HG03354 (cell line): ENCODE results near the gene RIPOR3.
"Not testable (repeated sequence)": the region's sequence is repeated elsewhere in the genome, so short reads cannot be mapped to it uniquely, and the experiment has no call there.

Experiments
- ATAC-seq: cut with Tn5 transposase; IDR thresholded peaks from one replicate; pipeline ENCODE4 v1.9.1; 2021; ENCODE audit warnings: mild to moderate bottlenecking; ENCODE audit not compliant: unreplicated experiment, poor library complexity, severe bottlenecking

The RIPOR3 gene

DNA sequence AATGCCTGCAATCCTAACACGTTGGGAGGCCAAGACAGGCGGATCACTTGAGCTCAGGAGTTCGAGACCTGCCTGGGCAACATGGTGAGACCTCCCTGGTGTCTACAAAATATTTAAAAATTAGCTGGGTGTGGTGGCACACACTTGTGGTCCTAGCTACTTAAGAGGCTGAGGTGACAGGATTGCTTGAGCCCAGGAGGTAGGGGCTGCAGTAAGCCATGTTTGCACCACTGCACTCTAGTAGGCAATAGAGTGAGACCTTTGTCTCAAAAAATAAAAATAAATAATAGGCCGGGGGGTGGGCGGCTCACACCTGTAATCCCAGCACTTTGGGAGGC, 18.3 kb upstream of the RIPOR3 start:
- ATAC-seq = no peak

DNA sequence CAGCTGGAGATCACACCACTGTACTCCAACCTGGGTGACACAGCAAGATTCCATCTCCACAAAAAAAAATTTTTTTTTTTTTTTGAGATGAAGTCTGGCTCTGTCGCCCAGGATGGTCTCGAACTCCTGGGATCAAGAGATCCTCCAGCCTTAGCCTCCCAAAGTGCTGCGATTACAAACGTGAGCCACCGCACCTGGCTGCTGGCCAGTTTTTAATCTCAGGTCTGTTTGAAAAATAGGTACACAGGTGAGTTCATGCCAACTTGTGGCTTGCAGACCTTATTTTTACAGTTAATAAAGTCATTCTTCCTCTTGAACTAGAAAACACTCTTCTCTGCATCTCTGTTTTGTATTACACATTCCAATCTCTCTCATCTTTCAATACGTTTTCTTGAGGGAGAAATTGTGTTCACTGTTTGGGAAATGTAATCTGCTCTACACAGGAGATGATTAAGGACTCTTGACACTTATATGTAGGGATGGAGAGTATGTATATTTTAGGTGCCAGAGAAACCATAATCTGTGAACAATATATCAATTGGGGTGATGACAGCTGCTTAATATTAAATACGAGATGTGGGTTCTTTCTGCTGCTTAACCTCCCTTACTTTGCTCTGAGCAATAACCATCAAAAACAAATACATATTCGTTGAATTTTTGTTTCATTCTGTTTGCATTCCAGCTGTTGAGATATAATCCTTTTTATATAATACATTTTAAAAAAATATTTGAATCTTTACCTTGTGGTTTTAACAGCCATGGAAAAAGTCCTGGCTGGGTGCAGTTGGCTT, 17.7 kb upstream of the RIPOR3 start:
- no peak for ATAC-seq

DNA sequence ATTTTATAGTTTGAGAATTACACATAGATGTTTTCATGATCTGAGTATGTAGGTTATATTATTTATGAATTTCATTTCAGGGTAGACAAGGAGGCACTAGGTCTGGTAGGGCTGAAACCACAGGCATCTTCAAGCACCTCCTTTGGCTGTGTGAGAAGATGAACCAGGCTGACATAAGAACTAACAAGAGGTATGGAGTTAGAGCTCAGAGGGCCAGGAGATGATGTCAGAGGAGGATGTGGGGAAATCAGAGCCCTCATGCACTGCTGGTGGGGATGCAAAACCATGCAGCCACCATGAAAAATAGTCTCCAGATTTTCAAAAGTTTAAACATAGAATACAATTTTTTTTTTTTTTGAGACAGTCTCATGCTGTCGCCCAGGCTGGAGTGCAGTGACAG, 13.6 kb upstream of the RIPOR3 start:
- ATAC-seq = no peak

DNA sequence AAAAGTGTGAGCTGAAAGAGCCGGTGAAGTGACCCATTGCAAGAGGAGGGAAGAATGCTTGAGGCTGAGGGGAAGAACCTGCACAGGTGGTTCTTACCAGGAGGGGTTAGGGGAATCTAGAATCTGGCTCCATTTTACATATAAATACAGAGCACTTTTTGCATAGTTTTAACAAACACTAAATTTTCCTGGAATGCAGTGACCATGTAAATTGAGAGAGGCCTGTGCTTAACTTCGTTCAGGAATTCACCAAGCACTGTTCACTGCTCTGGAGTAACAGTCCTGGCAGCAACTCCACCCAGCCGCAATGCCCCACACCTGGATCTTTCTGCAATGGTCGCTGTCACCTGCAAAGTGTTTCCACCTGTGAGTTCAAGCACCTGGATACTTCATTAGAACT, 13.2 kb upstream of the RIPOR3 start:
- ATAC-seq = no peak

DNA sequence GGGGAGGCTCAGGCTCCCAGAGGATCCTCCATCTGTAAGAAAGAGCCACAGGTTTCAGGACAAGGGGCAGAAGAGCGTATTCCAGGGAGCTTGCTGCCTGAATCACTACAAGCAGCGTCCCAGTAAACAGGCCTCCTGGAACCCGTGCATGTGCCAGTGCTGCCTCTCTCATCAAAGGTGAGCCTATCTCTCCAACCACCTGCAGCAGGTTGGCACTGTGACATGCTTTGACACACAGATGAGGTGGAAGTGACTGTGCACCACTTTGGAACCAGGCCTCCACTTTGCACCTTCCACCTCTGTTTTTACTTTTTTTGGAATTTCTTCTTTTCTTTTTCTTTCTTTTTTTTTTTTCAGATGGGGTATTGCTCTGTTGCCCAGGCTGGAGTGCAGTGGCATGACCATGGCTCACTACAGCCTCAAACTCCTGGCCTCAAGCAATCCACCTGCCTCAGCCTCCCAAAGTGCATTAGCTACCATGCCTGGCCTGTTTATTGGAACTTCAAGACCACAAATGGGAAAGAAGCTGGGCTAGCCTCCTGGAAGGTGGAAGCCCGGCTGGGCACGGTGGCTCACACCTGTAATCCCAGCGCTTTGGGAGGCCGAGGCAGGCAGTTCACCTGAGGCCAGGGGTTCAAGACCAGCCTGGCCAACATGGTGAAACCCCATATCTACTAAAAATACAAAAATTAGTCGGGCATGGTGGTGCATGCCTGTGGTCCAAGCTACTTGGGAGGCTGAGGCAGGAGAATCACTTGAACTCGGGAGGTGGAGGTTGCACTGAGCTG, 12.5 kb upstream of the RIPOR3 start:
- not testable (repeated sequence) for ATAC-seq

DNA sequence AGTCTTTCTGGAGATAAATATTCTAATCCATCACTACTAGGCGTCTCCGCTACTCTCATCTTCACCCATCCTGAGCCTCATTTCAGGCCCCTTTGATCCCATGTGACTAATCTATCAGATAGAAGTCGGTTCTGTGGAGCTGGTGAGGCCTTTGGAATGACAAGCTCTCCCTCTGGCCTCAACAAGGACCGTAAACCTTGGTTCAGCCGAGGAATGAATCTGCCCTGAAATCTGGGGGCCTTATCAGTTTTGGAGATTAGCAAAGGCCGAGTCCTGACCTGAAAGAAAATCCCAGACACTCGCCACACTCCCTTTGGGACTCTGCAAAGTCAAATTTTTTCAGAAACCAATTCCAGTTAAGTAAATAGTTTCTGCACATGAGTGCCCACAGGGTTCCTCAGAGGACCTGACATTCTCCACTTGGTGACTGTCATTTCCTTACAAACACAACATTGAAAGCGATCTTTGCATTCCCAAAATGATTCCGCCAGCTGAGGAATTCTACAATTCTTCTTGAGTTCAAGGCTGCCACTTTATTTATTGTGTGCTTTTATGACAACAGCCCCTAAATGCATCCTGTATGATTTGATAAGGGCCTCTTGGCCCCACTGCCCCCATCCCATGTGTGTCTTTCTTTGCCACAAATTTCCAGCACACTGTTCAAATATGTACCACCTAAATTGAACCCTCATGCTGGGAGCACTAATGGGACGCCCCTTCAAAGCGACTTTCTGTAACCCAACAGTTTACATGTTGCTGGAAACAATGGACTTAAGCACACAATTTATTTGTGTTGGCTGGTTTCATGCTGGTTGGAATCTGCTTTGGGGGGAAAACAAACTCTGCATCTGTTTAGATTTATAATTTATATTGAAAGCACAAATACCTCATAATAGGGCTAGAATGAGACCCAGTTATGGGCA, 10.0 kb upstream of the RIPOR3 start:
- no peak for ATAC-seq

DNA sequence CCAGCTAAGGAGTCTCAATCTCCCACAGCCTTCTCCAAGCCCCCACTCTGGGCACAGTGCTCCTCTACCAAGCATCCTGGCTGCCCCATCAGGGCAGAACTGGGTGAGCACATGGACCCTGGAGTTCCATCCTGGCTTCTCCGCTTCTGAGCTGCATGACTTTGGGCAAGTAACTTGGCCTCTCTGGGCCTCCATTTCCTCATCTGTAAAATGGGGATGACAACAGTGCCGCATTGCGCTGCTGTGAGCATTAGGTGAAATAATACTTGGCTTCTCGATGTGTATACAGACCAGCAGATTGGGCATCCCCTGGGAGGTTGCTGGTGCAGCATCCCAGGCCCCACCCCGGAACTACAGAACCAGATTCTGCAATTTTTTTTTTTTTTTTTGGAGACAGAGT, 8.3 kb upstream of the RIPOR3 start:
- ATAC-seq = no peak

DNA sequence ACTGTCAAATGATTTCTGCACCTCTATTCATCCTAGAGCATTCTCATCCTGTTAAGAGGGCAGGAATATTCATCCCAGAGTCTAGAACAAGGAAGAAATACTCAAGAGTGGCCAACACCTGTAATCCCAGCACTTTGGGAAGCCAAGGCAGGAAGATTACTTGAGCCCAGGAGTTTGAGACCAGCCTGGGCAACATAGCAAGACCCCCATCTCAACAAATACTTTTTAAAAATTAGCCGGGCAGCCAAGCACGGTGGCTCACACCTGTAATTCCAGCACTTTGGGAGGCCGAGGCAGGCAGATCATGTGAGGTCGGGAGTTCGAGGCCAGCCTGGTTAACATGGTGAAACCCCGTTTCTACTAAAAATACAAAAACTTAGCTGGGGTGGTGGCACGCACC, 6.9 kb upstream of the RIPOR3 start:
- not testable (repeated sequence) for ATAC-seq

DNA sequence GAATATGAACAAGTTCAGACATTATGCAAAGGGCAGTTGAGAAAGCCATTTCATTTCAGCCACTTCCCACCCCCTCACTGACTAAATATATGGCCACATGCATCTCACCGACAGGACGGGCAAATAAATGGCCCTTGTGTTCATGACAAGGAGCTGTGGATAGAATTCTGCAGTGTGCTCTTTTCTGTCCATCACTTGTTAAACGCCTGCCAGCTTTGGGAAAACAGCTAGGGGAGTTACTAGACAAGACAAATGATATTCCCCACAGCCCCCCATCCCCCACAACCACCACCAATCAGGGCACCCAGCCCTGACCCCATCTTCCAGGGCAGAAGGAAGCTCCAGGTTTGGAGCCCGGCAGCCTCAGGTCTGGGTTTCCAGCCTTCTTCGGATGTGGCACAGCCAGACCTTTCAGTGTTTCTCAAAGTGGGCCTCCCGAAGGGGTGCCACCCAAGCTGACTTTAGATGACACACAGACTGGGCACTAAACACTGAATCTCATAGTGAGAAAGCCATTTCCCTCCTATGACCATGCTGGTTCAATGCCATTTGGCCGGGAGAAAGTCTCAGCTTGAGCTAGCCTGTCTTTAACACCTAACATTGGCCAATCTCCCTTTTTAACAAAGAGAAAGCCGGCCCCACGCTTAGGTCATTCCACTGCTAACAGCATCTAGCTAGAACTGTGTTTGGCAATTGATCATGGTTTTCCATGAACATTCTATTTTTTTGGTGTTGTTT, 4.0 kb upstream of the RIPOR3 start:
- ATAC-seq = no peak

DNA sequence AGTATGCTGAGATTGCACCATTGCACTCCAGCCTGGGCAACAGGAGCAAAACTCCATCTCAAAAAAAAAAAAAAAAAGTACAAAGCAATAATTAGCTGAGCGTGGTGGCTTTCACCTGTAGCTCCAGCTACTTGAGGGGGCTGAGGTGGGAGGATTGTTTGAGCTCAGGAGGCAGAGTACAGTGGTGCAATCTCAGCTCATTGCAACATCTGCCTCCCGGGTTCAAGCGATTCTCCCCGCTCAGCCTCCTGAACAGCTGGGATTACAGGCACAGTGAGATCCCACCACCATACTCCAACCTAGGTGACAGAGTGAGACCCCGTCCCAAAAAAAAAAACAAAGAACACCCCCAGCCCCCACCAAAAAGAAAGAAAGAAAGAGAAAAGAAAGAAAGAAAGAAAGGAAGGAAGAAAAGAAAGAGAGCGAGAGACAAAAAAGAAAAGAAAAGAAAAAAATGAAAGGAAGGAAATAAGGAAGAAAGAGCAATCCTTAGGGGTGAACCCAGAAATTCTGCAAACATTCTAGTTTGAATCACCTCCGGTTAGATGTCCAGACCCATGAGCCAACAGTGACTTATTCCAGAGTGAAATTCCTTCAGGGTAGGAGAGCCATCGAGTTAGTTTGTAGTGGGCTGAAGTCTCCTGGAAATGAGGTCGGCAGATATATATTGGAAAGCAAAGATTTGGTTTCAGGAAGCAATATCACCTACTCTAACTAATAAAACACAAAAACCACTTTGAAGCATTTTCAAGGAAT, 3.2 kb upstream of the RIPOR3 start:
- ATAC-seq = no peak

DNA sequence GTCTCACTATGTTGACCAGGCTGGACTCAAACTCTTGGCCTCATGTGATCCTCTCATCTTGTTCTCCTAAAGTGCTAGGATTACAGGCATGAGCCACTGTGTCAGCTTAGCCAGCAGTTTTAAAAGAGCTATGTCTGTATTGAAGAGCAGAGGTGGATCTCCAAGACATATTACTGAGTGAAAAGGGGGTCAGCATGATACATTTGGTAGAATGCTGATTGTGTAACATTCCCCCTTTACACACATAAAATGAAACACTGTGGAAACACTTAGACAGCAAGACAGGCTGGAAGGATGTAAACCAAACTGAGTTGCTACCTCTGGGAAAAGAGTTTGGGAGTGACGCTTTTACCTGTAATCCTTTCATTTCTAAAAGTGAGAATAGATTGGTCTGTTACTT, 1.7 kb upstream of the RIPOR3 start:
- ATAC-seq = no peak

DNA sequence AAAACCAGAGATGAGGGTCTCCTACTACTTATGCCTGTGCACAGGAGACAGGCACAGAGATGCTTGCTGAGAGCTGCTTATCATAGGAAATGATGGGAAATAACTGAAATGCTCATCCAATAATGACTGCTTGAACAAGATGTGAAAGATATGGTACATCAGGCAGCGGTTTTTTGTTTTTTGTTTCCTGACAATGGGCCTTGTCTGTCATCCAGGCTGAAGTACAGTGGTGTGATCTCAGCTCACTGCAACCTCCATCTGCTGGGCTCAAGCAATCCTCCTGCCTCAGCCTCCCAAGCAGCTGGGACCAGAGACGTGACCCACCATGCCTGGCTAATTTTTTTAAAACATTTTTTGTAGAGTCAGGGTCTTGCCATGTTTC, 1.2 kb upstream of the RIPOR3 start:
- no peak for ATAC-seq

DNA sequence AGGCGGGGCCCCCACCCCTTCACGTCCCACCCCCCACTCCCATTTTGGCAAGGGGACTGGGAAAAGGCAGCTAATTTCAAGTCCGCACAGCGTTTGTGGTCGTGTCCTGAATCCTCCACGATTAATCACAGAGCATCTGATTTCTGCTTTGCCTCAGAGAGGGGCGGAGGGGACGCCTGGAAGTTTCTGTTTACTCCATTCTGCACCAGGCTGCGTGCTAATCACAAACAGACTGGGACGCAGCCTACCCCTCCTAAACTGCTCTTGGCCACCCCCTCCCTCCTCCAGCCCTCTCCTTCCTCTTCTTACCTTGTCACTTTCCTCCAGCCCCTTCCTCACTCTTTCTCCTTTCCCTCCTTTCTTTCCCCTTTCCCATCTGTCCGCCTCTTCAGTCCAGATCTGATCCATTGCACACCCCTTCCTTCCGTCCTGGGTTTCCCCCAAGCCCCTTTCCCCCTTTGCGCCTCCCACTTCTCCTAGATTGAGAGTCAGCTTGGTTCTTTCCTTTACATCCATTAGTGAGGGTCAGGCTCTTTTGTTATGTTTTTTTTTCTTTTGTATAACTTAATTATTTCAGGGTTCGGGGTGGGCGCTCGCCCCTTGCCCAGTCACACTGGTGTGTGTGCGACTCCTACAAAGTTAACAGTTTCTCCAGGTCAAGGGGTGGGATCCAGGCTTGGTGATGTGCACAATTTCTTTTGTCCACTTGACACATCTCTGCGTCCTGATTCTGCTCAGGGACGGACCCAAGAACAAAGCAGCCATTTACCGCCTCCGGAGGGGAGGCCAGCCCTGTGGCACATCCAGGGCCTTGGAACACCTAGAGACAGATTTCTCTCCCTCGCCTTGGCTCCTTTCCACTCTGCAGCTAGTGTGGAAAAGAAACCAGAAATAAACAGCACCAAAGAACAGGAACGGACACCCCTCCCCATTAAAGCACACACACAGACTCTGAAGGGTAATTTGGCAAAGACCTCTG, 520 bp upstream of the RIPOR3 start:
- ATAC-seq = no peak

DNA sequence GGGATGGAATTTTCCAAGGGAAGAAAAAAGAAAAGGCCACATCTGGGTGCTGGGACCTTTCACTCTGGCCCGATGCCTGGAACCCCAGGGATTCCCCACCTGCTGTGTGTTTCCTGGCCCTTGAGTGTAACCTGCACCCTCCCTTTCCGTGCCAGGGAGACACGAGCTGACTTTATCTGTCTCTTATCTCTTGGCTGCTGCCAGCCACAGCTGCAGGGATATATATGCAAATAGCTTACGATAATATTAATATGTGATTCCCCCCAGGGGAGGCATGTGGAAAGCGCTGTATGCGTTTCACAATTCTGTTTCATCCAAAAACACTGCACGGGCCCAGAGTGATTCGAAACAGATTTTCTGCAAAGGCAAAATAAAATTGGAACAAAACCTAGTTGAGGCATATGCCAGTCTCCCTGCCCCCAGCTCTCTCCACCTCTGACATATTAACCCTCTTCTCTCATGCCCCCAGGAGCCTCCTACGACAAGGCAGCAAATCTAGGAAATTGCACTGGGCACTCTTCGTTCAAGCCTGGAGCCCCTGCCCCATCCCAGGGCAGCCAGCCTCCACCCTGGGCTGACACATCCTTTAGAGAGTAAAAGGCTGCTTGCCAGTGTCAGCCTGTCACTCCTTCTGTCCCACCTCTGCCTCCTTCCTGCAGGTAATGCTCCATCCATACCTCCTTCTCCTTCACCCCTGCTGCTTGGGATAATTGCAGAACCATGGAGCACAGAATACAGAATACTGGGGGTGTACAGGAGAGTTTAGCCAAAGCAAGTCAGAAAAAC, 1.3 kb downstream of the RIPOR3 start:
- ATAC-seq = no peak

DNA sequence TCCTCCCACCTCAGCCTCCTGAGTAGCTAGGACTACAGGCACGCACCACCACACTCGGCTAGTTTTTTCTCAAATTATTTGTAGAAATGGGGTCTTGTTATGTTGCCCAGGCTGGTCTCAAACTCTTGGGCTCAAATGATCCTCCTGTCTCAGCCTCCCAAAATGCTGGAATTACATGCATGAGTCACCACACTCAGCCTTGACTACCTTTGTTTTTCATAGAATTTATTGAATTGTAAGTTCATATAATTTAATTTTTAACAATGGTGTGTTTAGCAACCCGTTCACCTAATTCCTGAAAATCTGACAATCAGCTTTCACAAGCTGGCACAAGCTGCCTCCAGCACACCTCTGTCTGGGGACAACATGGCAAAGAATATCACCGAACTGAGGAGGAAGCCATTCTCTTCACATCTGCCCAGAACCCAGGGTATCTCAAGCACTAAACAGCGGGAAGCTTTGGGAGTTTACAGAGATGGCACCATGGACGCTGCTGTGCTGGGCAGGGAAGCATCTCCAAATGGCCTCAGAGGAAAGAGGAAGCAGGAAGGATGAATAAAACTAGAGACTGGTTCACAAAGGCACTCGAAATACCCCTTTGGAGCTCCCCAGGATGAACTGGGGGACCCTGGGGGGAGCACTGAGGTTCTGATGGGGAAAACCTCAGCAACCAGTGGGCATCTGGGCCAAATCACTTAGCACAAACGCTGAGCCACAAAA, 2.9 kb downstream of the RIPOR3 start:
- no peak for ATAC-seq

DNA sequence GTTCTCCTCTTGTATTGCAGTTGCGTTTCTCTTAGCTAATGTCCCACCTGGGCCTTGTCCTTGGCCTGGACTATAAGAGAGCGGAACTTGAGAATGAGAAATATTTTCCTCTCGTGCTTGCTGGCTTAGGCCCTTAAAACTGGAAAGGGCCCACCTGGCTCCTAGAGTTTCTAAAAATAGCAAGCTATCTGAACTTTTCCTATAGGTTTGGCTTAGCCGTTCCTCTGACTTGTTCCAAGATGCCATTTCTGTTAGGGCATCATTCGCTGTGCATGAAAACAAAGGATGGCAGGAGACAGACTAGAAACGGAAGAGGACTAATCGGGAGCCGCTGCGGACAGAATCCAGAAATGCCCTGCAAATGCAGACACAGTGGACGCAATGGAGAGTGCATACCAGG, 4.5 kb downstream of the RIPOR3 start:
- no peak for ATAC-seq

DNA sequence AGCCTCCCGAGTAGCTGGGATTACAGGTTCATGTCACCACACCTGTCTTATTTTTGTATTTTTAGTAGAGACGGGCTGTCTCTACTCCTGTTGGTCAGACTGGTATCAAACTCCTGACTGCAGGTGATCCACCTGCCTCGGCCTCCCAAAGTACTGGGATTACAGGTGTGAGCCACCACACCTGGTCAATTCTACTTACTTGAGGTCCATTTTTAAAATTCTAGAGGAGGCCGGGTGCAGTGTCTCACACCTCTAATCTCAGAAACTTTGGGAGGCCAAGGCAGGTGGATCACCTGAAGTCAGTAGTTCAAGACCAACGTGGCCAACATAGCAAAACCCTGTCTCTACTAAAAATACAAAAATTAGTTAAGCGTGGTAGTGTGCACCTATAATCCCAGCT, 7.8 kb downstream of the RIPOR3 start:
- ATAC-seq = no peak
